ENCODE results near the gene CXCL16. TPM values are rescaled to one million over a fixed set of nuclear protein-coding genes. Genes with fewer than 3 reads are reported as not detected.

Gene CXCL16
- total and polyA plus RNA-seq, 2 of the 13 experiments (the other 11 are each of a cell fraction or from before 2014, with no cell fraction given) = 9.4 to 101 TPM

GRCh38 chr17:4777969-4778760, 38.4 kb upstream of the CXCL16 start (continued):
- TF ChIP-seq SETDB1 (CRISPR knock-in tag; IDR thresholded peaks at IDR 0.05; ENCODE audit: borderline replicate concordance) (no peak), ZFP1 (CRISPR knock-in tag; IDR thresholded peaks at IDR 0.05) (peak; percentile 56; the same call in 1 of the 2 replicates), ZBTB7A (CRISPR knock-in tag; IDR thresholded peaks at IDR 0.05) (no peak), HDAC2 (CRISPR knock-in tag; IDR thresholded peaks at IDR 0.05) (peak; percentile 92), KDM3A (CRISPR knock-in tag; IDR thresholded peaks at IDR 0.05; ENCODE audit: low read depth) (no peak), TBX2 (CRISPR knock-in tag; IDR thresholded peaks at IDR 0.05; ENCODE audit: borderline replicate concordance) (peak; percentile 87), PRMT3 (CRISPR knock-in tag; IDR thresholded peaks at IDR 0.05; ENCODE audit: borderline replicate concordance, low read depth) (no peak), ZNF451 (CRISPR knock-in tag; IDR thresholded peaks at IDR 0.05) (peak; percentile 52; the same call in 1 of the 2 replicates), ELF4 (CRISPR knock-in tag; IDR thresholded peaks at IDR 0.05; ENCODE audit: borderline replicate concordance) (no peak), NFKB2 (CRISPR knock-in tag; IDR thresholded peaks at IDR 0.05; ENCODE audit: borderline replicate concordance) (no peak), CCDC6 (CRISPR knock-in tag; IDR thresholded peaks at IDR 0.05) (peak; percentile 26; the same call in 1 of the 2 replicates), STAG1 (CRISPR knock-in tag; IDR thresholded peaks at IDR 0.05) (peak; percentile 30; the same call in 1 of the 2 replicates), CSRNP1 (CRISPR knock-in tag; IDR thresholded peaks at IDR 0.05) (no peak), PCBP1 (IDR thresholded peaks at IDR 0.05; ENCODE audit: borderline replicate concordance, low read depth, low read length) (no peak), SNAI1 (CRISPR knock-in tag; IDR thresholded peaks at IDR 0.05; ENCODE audit: borderline replicate concordance) (no peak), RAD51 (IDR thresholded peaks at IDR 0.05; ENCODE audit: borderline replicate concordance) (no peak), RBM39 (IDR thresholded peaks at IDR 0.05; ENCODE audit: low read depth, low read length, poor library complexity, severe bottlenecking) (no peak), ZNF557 (CRISPR knock-in tag; IDR thresholded peaks at IDR 0.05) (0 out of 2 replicates have a peak, but pooled peaks have one; percentile 59), CBX2 (IDR thresholded peaks at IDR 0.05; ENCODE audit: low read depth, low read length) (no peak), CBX2 (CRISPR knock-in tag; IDR thresholded peaks at IDR 0.05; ENCODE audit: low read depth) (no peak), EHMT2 (IDR thresholded peaks at IDR 0.05; ENCODE audit: borderline replicate concordance, low read depth, low read length) (no peak), DNMT1 (CRISPR knock-in tag; IDR thresholded peaks at IDR 0.05) (no peak), ZFYVE20 (CRISPR knock-in tag; IDR thresholded peaks at IDR 0.05; ENCODE audit: borderline replicate concordance, low read depth) (no peak)
- TF ChIP-seq, protein P1, sequence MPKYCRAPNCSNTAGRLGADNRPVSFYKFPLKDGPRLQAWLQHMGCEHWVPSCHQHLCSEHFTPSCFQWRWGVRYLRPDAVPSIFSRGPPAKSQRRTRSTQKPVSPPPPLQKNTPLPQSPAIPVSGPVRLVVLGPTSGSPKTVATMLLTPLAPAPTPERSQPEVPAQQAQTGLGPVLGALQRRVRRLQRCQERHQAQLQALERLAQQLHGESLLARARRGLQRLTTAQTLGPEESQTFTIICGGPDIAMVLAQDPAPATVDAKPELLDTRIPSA (CRISPR knock-in tag; IDR thresholded peaks at IDR 0.05; ENCODE audit: borderline replicate concordance) = no peak
- TF ChIP-seq, protein P2, sequence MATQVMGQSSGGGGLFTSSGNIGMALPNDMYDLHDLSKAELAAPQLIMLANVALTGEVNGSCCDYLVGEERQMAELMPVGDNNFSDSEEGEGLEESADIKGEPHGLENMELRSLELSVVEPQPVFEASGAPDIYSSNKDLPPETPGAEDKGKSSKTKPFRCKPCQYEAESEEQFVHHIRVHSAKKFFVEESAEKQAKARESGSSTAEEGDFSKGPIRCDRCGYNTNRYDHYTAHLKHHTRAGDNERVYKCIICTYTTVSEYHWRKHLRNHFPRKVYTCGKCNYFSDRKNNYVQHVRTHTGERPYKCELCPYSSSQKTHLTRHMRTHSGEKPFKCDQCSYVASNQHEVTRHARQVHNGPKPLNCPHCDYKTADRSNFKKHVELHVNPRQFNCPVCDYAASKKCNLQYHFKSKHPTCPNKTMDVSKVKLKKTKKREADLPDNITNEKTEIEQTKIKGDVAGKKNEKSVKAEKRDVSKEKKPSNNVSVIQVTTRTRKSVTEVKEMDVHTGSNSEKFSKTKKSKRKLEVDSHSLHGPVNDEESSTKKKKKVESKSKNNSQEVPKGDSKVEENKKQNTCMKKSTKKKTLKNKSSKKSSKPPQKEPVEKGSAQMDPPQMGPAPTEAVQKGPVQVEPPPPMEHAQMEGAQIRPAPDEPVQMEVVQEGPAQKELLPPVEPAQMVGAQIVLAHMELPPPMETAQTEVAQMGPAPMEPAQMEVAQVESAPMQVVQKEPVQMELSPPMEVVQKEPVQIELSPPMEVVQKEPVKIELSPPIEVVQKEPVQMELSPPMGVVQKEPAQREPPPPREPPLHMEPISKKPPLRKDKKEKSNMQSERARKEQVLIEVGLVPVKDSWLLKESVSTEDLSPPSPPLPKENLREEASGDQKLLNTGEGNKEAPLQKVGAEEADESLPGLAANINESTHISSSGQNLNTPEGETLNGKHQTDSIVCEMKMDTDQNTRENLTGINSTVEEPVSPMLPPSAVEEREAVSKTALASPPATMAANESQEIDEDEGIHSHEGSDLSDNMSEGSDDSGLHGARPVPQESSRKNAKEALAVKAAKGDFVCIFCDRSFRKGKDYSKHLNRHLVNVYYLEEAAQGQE (IDR thresholded peaks at IDR 0.05; ENCODE audit: borderline replicate concordance in 1 of 2, low read depth in 1 of 2, low read length in 2 of 2) = no peak

Measured in HepG2 (cell line).